Transverse colon (tissue), 4 donors: Measurements from ENCODE around the gene GJA5. TPM values are rescaled to one million over a fixed set of nuclear protein-coding genes. Genes with fewer than 3 reads are reported as not detected.

Source experiments
- DNase-seq: peaks from one replicate; pipeline ENCODE4 v3.0.0-alpha.2; 2019
- H3K27ac ChIP-seq, 4 donors: fragments of 200-600 bp; sonication (generic); 2 replicates each; pipeline ENCODE4 v1.5.1; 2016 to 2018; ENCODE audit warnings: inconsistent platforms in 4 of 4
- H3K27me3 ChIP-seq: fragments of 200-600 bp; sonication (generic); 2 replicates; pipeline ENCODE4 v1.5.1; 2017; ENCODE audit warnings: inconsistent platforms
- H3K36me3 ChIP-seq, 4 donors: fragments of 200-600 bp; sonication (generic); 2 replicates each; pipeline ENCODE4 v1.5.1; 2017 to 2019; ENCODE audit warnings: inconsistent platforms in 4 of 4
- H3K4me1 ChIP-seq, 4 donors: fragments of 200-600 bp; sonication (generic); 2 replicates each; pipeline ENCODE4 v1.5.1; 2017 to 2020; ENCODE audit warnings: inconsistent platforms in 4 of 4
- H3K4me3 ChIP-seq, 4 donors: fragments of 200-600 bp; sonication (generic); 1 replicate in 1 of 4; 2 replicates in 3 of 4; pipeline versions ENCODE4 v1.5.1 to v1.6.1; 2017 to 2019; ENCODE audit warnings: inconsistent platforms in 4 of 4
- H3K9me3 ChIP-seq, 2 donors: fragments of 200-600 bp; sonication (generic); 2 replicates each; pipeline ENCODE4 v1.5.1; 2017 to 2019; ENCODE audit warnings: inconsistent platforms in 2 of 2
- EP300 ChIP-seq: sonication (generic); formaldehyde crosslinking; IDR thresholded peaks from one replicate; pipeline ENCODE4 v1.6.1; 2017; ENCODE audit warnings: antibody characterized with exemption, low read depth
- POLR2A ChIP-seq: fragments of 450-650 bp; IDR thresholded peaks from one replicate; pipeline ENCODE4 v1.6.1; 2016; ENCODE audit warnings: antibody characterized with exemption, mild to moderate bottlenecking, moderate library complexity
- POLR2AphosphoS5 ChIP-seq, 3 donors: sonication (generic); formaldehyde crosslinking; IDR thresholded peaks; one replicate each; pipeline ENCODE4 v1.6.1; 2016; ENCODE audit warnings: antibody characterized with exemption in 3 of 3
- WGBS, 2 donors: methylation state at CpG; one replicate each; pipeline ENCODE4 v1.1.5; 2018; ENCODE audit warnings: low coverage in 1 of 2; 5-methylcytosine and 5-hydroxymethylcytosine counted together
- in situ Hi-C, 4 donors: fragments of 200-750 bp; cut with MboI; loops; one replicate each; pipeline versions ENCODE4 v1.15.0 to v1.15.1; 2017; ENCODE audit warnings: low sequenced_read_pairs in 3 of 4, low pct_ligation_motif_present in 1 of 4, low pct_unique_long_range_greater_than_20kb in 1 of 4
- intact Hi-C: fragments of 100-400 bp; cut with DNase I; formaldehyde crosslinking; loops from one replicate; pipeline ENCODE4 v1.15.1; 2023; ENCODE audit warnings: low total_unique reads
- total RNA-seq, 4 donors: library from RNA; depleted of rRNA; stranded (reverse); fragments of >200 nt; gene quantifications; one replicate each; pipeline ENCODE4 v1.1.0, GENCODE V29; 2016
- TF ChIP-seq, protein P1 (sequence below), 5 experiments: fragments of 200-600 bp in 3 of 5; fragments of 450-650 bp in 2 of 5; sonication (generic) in 3 of 5; IDR thresholded peaks; 1 replicate in 2 of 5; 2 replicates in 3 of 5; pipeline ENCODE4 v1.5.1; 2016 to 2017; ENCODE audit warnings: antibody characterized with exemption in 5 of 5, inconsistent platforms in 3 of 5, mild to moderate bottlenecking in 2 of 5, moderate library complexity in 1 of 5

GJA5 gene
- total RNA-seq, 4 donors from 2014 or later = 0.75 to 119 (median 1.6) TPM

DNA sequence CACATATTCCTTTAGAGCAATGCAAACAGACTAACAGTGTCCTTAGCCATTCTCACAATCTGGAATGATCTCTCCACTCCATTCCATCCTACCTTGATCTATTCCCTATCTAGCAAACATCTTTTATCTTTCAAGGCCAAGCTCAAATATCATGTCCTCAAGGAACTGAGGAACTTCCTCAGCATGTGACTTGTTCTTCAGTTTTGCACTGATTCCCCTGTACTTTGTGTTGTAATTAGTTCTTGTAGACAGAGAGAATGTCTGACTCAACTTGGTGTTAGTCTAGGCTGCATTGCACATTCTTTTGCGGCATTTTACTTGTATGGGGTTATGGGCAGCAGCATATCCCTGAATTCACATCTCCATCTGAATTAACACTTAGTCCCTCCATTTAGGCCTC lies 31.5 kb upstream of the GJA5 start:
- TF ChIP-seq POLR2AphosphoS5 (IDR thresholded peaks at IDR 0.05) = no peak
- TF ChIP-seq, protein P1, sequence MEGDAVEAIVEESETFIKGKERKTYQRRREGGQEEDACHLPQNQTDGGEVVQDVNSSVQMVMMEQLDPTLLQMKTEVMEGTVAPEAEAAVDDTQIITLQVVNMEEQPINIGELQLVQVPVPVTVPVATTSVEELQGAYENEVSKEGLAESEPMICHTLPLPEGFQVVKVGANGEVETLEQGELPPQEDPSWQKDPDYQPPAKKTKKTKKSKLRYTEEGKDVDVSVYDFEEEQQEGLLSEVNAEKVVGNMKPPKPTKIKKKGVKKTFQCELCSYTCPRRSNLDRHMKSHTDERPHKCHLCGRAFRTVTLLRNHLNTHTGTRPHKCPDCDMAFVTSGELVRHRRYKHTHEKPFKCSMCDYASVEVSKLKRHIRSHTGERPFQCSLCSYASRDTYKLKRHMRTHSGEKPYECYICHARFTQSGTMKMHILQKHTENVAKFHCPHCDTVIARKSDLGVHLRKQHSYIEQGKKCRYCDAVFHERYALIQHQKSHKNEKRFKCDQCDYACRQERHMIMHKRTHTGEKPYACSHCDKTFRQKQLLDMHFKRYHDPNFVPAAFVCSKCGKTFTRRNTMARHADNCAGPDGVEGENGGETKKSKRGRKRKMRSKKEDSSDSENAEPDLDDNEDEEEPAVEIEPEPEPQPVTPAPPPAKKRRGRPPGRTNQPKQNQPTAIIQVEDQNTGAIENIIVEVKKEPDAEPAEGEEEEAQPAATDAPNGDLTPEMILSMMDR (IDR thresholded peaks at IDR 0.05) = no peak
- TF ChIP-seq POLR2A = no peak
- no peak for TF ChIP-seq EP300
- no peak for DNase-seq
- in situ Hi-C loops = no loop called here
- no peaks in the 10 kb centered on the region for H3K9me3 ChIP-seq
- H3K4me1 ChIP-seq = no peaks in the 10 kb centered on the region
- H3K27ac ChIP-seq = no peak overlapping the region
- H3K27me3 ChIP-seq = no peaks in the 10 kb centered on the region
- no peak overlapping the region for H3K4me3 ChIP-seq
- WGBS, 2 donors = 78 to 100% methylated on average over 1 of the region's 1 CpG
- no peaks in the 10 kb centered on the region for H3K36me3 ChIP-seq
- intact Hi-C loops = no loop called here

DNA sequence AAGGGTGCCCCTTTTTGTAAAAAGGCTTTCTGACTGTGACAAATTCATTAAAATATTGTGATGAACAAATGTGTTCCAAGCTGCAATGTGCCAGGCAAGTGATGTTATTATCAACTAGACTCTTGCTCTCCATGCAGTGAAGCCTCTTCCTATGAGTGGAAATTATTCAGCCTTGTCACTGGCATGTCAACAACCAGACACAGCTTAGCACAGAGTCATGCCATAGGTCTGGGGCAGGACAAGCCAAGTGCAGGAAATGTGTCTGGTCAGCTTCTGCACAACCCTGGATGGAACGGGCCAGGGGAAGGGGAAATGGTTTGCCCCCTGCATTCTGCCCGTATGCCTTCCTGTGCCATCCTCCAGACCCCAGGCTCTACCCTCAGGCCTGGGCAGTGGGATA lies 27.4 kb upstream of the GJA5 start:
- H3K4me3 ChIP-seq = no peak overlapping the region
- in situ Hi-C loops (no loop called here), intact Hi-C loops (no loop called here)
- H3K4me1 ChIP-seq = no peaks in the 10 kb centered on the region
- DNase-seq = no peak
- H3K9me3 ChIP-seq = no peaks in the 10 kb centered on the region
- no peaks in the 10 kb centered on the region for H3K36me3 ChIP-seq
- peaks cover 3% of the 10 kb centered on the region for H3K27me3 ChIP-seq
- no peak for TF ChIP-seq POLR2AphosphoS5 (IDR thresholded peaks at IDR 0.05)
- TF ChIP-seq, protein P1 (IDR thresholded peaks at IDR 0.05) = no peak
- no peak for TF ChIP-seq EP300
- TF ChIP-seq POLR2A = no peak
- 67% methylated on average over 2 of the region's 2 CpGs; no CpG with 5 or more reads in 1 of the 2 donors for WGBS, 2 donors
- H3K27ac ChIP-seq = no peak overlapping the region

DNA sequence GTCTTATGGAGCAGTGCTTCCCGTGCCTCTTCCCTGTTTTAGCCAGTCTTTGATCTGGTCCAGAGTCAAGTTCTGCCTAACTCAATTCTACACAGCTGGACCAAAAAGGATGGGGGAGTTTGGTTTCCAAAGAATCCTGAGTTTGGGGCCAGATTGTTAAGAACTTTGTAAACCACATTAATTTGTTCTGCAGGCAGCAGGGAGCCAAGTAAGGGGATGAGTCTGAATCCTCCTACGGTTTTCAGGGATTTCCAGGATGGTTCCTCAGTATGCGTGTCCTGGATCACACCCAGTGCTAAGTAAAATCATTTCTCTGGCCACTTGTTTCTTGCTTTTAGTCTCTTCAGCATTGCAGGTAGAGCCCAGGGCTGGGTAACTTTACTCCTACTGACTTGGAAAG lies 26.1 kb upstream of the GJA5 start:
- Histone ChIP-seq H3K4me3 (no peak overlapping the region), H3K4me1 (no peaks in the 10 kb centered on the region), H3K27me3 (peaks cover 3% of the 10 kb centered on the region), H3K9me3 (no peaks in the 10 kb centered on the region), H3K36me3 (no peaks in the 10 kb centered on the region), H3K27ac (no peak overlapping the region)
- intact Hi-C loops = no loop called here
- in situ Hi-C loops = no loop called here
- 64% methylated on average over 3 of the region's 3 CpGs; no CpG with 5 or more reads in 1 of the 2 donors for WGBS, 2 donors
- no peak for DNase-seq
- TF ChIP-seq POLR2AphosphoS5 (IDR thresholded peaks at IDR 0.05) (no peak), EP300 (no peak), POLR2A (no peak)
- TF ChIP-seq, protein P1 (IDR thresholded peaks at IDR 0.05) = no peak

DNA sequence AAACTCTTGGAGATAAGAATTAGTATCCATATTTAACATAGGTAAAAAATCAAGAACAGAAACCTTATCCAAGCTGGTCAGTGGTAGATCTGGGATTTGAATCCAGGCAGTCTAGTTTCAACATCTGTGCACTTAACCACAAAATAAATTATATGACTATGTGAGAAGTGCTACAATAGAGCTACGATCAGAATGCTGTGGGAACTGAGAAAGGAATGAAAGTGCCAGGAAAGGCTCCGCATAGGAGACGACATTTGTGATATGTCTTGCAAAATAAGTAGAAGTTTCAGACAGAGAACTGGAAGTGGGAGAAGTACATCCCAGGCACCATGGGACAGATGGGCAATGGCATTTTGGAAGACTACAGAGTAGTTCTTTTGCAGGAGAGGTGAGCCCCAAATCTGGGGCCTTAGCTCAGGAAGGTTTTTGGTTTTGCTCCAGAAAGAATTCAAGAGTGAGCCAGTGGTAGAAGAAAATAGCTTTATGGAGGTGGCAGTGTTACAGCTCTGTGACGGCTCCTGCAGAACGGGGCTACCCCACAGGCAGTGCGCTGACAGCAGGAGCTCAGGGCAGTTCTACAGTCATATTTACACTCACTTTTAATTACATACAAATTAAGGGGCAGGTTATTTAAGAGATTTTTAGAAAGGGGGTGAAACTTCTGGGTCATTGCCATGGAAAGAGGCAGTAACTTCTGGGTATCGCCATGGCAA lies 25.5 kb upstream of the GJA5 start:
- intact Hi-C loops (no loop called here), in situ Hi-C loops (no loop called here)
- 76 to 85% methylated on average over 4 to 7 of the region's 7 CpGs for WGBS, 2 donors
- Histone ChIP-seq H3K4me1 (no peaks in the 10 kb centered on the region), H3K4me3 (no peak overlapping the region), H3K36me3 (no peaks in the 10 kb centered on the region), H3K27me3 (peaks cover 3% of the 10 kb centered on the region), H3K9me3 (no peaks in the 10 kb centered on the region), H3K27ac (no peak overlapping the region)
- DNase-seq = no peak
- TF ChIP-seq, protein P1 (IDR thresholded peaks at IDR 0.05) = no peak
- TF ChIP-seq POLR2AphosphoS5 (IDR thresholded peaks at IDR 0.05) (no peak), EP300 (no peak), POLR2A (no peak)
